GM23248 (cell line): ENCODE measurements around the gene VPS33B.

Experiments used
- EZH2 ChIP-seq: fragments of 200-600 bp; sonication (generic); IDR thresholded peaks from 2 replicates; pipeline ENCODE4 v1.6.1; 2018; ENCODE audit warnings: antibody characterized with exemption, mild to moderate bottlenecking; ENCODE audit not compliant: insufficient read depth, poor library complexity, severe bottlenecking
- EZH2phosphoT487 ChIP-seq: fragments of 200-600 bp; sonication (generic); IDR thresholded peaks from 2 replicates; pipeline ENCODE4 v1.6.1; 2018; ENCODE audit warnings: antibody characterized with exemption, moderate library complexity, mild to moderate bottlenecking, low read depth; ENCODE audit not compliant: insufficient read depth

DNA sequence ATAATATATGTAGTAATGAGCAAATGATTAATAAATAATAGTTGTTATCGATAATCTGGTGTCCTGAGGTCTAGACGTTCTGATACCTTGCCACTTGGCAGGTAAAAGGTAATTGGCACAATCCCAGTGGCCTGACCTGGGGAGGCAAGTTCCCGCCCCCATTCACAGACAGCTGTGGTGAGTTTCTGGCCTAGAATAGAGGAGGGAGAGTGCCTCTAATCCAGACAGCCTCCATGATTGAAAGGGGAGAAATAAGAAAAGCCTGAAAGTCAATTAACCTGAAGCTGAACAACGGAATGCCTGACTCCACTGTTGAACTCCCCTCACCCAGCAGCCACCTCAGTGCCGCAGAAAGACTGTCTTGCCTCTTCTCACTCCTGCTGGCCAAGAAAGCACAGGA lies 39.6 kb upstream of the VPS33B start:
- TF ChIP-seq EZH2 (no peak), EZH2phosphoT487 (no peak)
